ENCODE measurements around the gene IL12RB2.
A peak's percentile ranks its signal among the peaks of the same experiment; 100 is the strongest.
"Not testable (repeated sequence)": the region's sequence is repeated elsewhere in the genome, so short reads cannot be mapped to it uniquely, and the experiment has no call there.

The IL12RB2 gene

GRCh38 chr1:67400029-67400786, 92.5 kb downstream of the IL12RB2 start:
- DNase-seq, result not testable (repeated sequence)

- no peak for DNase-seq
Observed at GRCh38 chr1:67401443-67401842, 93.8 kb downstream of the IL12RB2 start.

GRCh38 chr1:67404212-67404620, 96.5 kb downstream of the IL12RB2 start:
- peak; percentile 56 for DNase-seq

- no peak for DNase-seq
Observed at GRCh38 chr1:67405473-67406245, 98.0 kb downstream of the IL12RB2 start.

GRCh38 chr1:67407498-67407897, 99.8 kb downstream of the IL12RB2 start:
- peak; percentile 18 for DNase-seq

- no peak for DNase-seq
Observed at GRCh38 chr1:67408148-67408547, 100.5 kb downstream of the IL12RB2 start.

- DNase-seq, result not testable (repeated sequence)
Observed at GRCh38 chr1:67413101-67413500, 105.4 kb downstream of the IL12RB2 start.

GRCh38 chr1:67414574-67414973, 106.9 kb downstream of the IL12RB2 start:
- no peak for DNase-seq

- DNase-seq, result no peak
Observed at GRCh38 chr1:67415041-67415440, 107.4 kb downstream of the IL12RB2 start.

- DNase-seq, result not testable (repeated sequence)
Observed at GRCh38 chr1:67417733-67418132, 110.1 kb downstream of the IL12RB2 start.

- no peak for DNase-seq
Observed at GRCh38 chr1:67418839-67419586, 111.3 kb downstream of the IL12RB2 start.

GRCh38 chr1:67420835-67421492, 113.3 kb downstream of the IL12RB2 start:
- DNase-seq, result no peak

- no peak for DNase-seq
Observed at GRCh38 chr1:67427465-67427864, 119.8 kb downstream of the IL12RB2 start.

GRCh38 chr1:67427947-67428346, 120.3 kb downstream of the IL12RB2 start:
- DNase-seq, result no peak

- DNase-seq, result peak; percentile 30
Observed at GRCh38 chr1:67429011-67429527, 121.4 kb downstream of the IL12RB2 start.

- peak; percentile 23 for DNase-seq
Observed at GRCh38 chr1:67429528-67430357, 122.1 kb downstream of the IL12RB2 start.

- peak; percentile 95 for DNase-seq
Observed at GRCh38 chr1:67430358-67431155, 122.9 kb downstream of the IL12RB2 start, which contains the start of gene SERBP1. Gene SERBP1 (minus strand): TSS chr1:67430402. CDS start chr1:67430300, 102 bp downstream.

- DNase-seq, result no peak
Observed at GRCh38 chr1:67431156-67431765, 123.6 kb downstream of the IL12RB2 start.

GRCh38 chr1:67431869-67432578, 124.4 kb downstream of the IL12RB2 start:
- DNase-seq, result no peak

GRCh38 chr1:67432745-67433144, 125.1 kb downstream of the IL12RB2 start:
- DNase-seq, result no peak
